ENCODE data around the gene SORBS1.

DNA sequence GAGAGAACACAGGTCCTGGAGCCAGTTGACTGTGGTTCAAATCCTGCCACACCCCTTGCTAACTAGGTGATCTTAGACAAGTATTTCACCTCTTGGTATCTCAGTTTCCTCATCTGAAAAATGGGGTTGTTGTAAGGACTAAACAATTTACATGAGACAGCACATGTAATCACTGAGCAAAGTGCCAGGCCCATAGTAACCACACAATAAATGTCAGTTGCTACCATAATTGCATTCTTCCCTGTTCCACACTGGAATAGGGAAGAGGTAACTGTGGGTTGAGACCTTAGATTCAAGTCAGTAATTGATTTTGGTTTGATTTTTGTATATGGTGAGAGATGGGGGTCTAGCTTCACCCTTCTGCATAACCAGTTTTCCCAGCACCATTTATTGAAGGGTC, 179.0 kb downstream of the SORBS1 start:
- TF ChIP-seq, protein P1, sequence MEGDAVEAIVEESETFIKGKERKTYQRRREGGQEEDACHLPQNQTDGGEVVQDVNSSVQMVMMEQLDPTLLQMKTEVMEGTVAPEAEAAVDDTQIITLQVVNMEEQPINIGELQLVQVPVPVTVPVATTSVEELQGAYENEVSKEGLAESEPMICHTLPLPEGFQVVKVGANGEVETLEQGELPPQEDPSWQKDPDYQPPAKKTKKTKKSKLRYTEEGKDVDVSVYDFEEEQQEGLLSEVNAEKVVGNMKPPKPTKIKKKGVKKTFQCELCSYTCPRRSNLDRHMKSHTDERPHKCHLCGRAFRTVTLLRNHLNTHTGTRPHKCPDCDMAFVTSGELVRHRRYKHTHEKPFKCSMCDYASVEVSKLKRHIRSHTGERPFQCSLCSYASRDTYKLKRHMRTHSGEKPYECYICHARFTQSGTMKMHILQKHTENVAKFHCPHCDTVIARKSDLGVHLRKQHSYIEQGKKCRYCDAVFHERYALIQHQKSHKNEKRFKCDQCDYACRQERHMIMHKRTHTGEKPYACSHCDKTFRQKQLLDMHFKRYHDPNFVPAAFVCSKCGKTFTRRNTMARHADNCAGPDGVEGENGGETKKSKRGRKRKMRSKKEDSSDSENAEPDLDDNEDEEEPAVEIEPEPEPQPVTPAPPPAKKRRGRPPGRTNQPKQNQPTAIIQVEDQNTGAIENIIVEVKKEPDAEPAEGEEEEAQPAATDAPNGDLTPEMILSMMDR (IDR thresholded peaks at IDR 0.05): no peak
- no peak for TF ChIP-seq EP300 (IDR thresholded peaks at IDR 0.05)

All from suprapubic skin (tissue), 3 donors.